K562 (cell line): Measurements from ENCODE around the gene ASRGL1. TPM values are rescaled to one million over a fixed set of nuclear protein-coding genes. Genes with fewer than 3 reads are reported as not detected.

Experiments
- ARID4B ChIP-seq: sonication (generic); formaldehyde crosslinking; IDR thresholded peaks from 2 replicates; pipeline ENCODE4 v1.8.0; 2022; ENCODE audit warnings: mild to moderate bottlenecking, missing genetic modification reagents
- HEY1 ChIP-seq: fragments of 250-450 bp; sonication (Bioruptor Pico); IDR thresholded peaks from 2 replicates; pipeline ENCODE4 v1.5.0; 2020; ENCODE audit warnings: mild to moderate bottlenecking, moderate library complexity, borderline replicate concordance
- MCM2 ChIP-seq: fragments of 450-650 bp; IDR thresholded peaks from 2 replicates; pipeline ENCODE4 v1.6.1; 2017; ENCODE audit warnings: low read depth, mild to moderate bottlenecking
- NCOA1 ChIP-seq: fragments of 450-650 bp; IDR thresholded peaks from 2 replicates; pipeline ENCODE4 v1.6.1; 2016; ENCODE audit warnings: low read depth
- RFX1 ChIP-seq: fragments of 450-650 bp; IDR thresholded peaks from 2 replicates; pipeline ENCODE4 v1.6.1; 2016; ENCODE audit warnings: mild to moderate bottlenecking, moderate library complexity
- SRSF7 ChIP-seq: fragments of 200-400 bp; formaldehyde crosslinking; optimal IDR thresholded peaks from 2 replicates; pipeline ENCODE3; 2017; ENCODE audit warnings: mild to moderate bottlenecking, low read depth, low read length
- ZNF239 ChIP-seq: fragments of 250-450 bp; sonication (Bioruptor Pico); IDR thresholded peaks from 2 replicates; pipeline ENCODE4 v1.4.0; 2020; ENCODE audit warnings: mild to moderate bottlenecking
- ZNF75A ChIP-seq: fragments of 450-650 bp; formaldehyde crosslinking; IDR thresholded peaks from 2 replicates; pipeline ENCODE4 v1.4.0; 2020; ENCODE audit warnings: mild to moderate bottlenecking
- polyA plus RNA-seq, 8 experiments: library from polyadenylated mRNA; depleted of rRNA in 4 of 8; stranded (reverse) in 5 of 8; unstranded in 3 of 8; fragments of >200 nt; fragmentation: Nextera tagmentation in 2 of 8; fragmentation: Illumina TruSeq in 1 of 8; extraction: Ambion mirVana in 2 of 8; extraction: Trizol in 1 of 8; gene quantifications; 2 replicates each; pipeline versions ENCODE4 v1.2.1 to v1.2.3, GENCODE V29; 2011 to 2014; ENCODE audit warnings: inconsistent platforms in 1 of 8, missing spikeins in 1 of 8
- total RNA-seq, 7 experiments: library from RNA; depleted of rRNA in 6 of 7; stranded (reverse); fragments of >200 nt in 6 of 7; fragmentation: Illumina TruSeq in 2 of 7; extraction: Trizol in 2 of 7; gene quantifications; 2 replicates each; pipeline versions ENCODE4 v1.2.1 to v1.2.3, GENCODE V29; 2011 to 2021; ENCODE audit warnings: low replicate concordance in 1 of 7
- TF ChIP-seq, protein P1 (sequence below): fragments of 250-450 bp; sonication (Bioruptor Pico); IDR thresholded peaks from 2 replicates; pipeline ENCODE4 v1.8.0; 2022; ENCODE audit warnings: inconsistent platforms, mild to moderate bottlenecking, moderate library complexity, borderline replicate concordance
- TF ChIP-seq, protein P2 (sequence below): fragments of 450-650 bp; formaldehyde crosslinking; IDR thresholded peaks from 2 replicates; pipeline ENCODE4 v1.4.0; 2020; ENCODE audit warnings: mild to moderate bottlenecking, moderate library complexity

ASRGL1 gene
- total and polyA plus RNA-seq, 9 of the 15 experiments (the other 6 are each of a cell fraction or from before 2014, with no cell fraction given) = 3.1 to 23.0 (median 11.2) TPM

DNA sequence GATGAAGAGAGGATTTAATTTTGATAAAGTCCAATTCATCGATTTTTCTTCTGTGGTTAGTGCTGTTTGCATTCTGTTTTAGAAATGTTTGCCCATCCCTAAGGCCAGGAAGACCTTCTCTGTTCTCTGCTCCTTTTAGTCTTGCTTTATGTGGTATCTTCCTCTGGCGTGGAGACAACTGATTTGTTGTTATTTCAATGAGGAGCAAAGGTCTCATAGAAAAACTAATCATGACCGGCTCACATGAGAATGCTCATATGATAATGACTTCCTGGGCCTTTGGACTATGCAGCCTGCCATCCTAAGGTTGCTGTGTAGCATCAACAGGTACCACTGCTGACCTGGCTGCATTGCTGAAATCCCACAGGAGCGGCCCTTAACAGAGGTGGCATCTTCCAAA is 101.4 kb downstream of the ASRGL1 start (continued):
- TF ChIP-seq ARID4B (CRISPR knock-in tag) (no peak), RFX1 (no peak), NCOA1 (no peak), ZNF239 (CRISPR knock-in tag) (no peak), HEY1 (CRISPR knock-in tag) (no peak), SRSF7 (no peak), MCM2 (no peak), ZNF75A (CRISPR knock-in tag) (no peak)
- TF ChIP-seq, protein P1, sequence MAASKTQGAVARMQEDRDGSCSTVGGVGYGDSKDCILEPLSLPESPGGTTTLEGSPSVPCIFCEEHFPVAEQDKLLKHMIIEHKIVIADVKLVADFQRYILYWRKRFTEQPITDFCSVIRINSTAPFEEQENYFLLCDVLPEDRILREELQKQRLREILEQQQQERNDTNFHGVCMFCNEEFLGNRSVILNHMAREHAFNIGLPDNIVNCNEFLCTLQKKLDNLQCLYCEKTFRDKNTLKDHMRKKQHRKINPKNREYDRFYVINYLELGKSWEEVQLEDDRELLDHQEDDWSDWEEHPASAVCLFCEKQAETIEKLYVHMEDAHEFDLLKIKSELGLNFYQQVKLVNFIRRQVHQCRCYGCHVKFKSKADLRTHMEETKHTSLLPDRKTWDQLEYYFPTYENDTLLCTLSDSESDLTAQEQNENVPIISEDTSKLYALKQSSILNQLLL (CRISPR knock-in tag) = no peak
- TF ChIP-seq, protein P2, sequence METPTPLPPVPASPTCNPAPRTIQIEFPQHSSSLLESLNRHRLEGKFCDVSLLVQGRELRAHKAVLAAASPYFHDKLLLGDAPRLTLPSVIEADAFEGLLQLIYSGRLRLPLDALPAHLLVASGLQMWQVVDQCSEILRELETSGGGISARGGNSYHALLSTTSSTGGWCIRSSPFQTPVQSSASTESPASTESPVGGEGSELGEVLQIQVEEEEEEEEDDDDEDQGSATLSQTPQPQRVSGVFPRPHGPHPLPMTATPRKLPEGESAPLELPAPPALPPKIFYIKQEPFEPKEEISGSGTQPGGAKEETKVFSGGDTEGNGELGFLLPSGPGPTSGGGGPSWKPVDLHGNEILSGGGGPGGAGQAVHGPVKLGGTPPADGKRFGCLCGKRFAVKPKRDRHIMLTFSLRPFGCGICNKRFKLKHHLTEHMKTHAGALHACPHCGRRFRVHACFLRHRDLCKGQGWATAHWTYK (CRISPR knock-in tag) = no peak
- TF ChIP-seq, all 486 proteins: peak for 0
